ENCODE measurements around the gene SNX9.
A peak's percentile ranks its signal among the peaks of the same experiment; 100 is the strongest.
"Not testable (repeated sequence)": the region's sequence is repeated elsewhere in the genome, so short reads cannot be mapped to it uniquely, and the experiment has no call there.

Gene SNX9

GRCh38 chr6:157891544-157892362 lies 68.7 kb downstream of the SNX9 start:
- no peak for DNase-seq

GRCh38 chr6:157892363-157892877 lies 69.4 kb downstream of the SNX9 start:
- DNase-seq = no peak

DNA sequence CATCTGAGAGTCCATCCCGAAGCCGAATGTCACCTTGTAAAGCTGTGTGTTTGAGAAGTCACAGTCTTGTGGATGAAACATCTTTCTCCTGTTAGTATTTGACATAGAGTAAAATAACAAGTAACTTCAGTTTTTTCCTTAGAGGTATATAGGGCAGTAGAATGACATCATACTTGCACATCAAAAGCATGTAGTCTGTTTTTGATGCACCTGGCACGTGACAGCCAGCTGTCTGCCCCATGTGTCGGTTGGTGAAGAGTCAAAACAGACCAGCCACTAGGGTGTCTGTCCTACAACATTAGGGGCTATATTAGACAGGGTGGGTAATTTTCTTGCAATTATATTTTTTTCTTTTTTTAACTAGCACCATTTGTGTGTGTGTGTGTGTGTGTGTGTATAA lies 70.2 kb downstream of the SNX9 start:
- peak; percentile 57 for DNase-seq

- no peak for DNase-seq
Measured at GRCh38 chr6:157895585-157895984, 72.5 kb downstream of the SNX9 start.

DNA sequence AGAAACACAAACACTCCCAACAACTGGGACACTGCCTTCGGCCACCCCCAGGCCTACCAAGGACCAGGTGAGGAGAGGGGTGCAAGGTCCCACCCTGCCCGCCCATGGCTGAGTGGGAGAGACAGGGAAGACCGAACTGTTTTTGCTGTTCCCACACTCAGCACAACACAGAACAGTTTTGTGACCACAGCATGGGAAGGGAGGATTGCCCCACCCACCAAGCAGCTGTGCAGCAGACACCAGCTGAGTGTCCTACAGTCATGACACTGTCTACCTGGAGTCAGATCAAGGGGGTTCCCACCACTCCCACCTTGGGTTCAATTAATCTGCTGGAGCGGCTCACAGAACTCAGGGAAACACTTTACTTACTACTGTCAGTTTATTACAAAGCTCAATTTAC lies 73.9 kb downstream of the SNX9 start:
- no peak for DNase-seq

- peak; percentile 27 for DNase-seq
Measured at GRCh38 chr6:157898169-157898568, 75.1 kb downstream of the SNX9 start.

- no peak for DNase-seq
Measured at GRCh38 chr6:157898640-157899039, 75.6 kb downstream of the SNX9 start.

- not testable (repeated sequence) for DNase-seq
Measured at GRCh38 chr6:157900262-157900661, 77.2 kb downstream of the SNX9 start.

DNA sequence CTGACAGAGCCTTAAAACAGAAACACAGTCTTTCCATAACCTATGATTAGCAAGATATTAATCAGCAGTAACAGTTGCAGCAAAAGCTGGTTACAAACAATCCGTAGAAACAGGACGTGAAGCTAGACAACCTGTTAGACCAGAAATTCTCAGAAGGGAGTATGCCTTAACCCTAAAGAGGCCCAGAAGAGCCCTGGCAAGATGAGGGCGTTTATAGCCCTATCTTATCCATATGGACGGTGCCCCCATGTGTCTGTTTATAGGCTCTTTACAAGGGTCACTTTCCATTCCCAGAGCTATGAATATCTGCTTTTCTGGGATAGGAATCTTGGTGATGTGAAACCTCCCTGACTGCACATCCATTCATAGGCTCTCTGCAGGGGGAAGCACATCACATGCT lies 77.7 kb downstream of the SNX9 start:
- not testable (repeated sequence) for DNase-seq

DNA sequence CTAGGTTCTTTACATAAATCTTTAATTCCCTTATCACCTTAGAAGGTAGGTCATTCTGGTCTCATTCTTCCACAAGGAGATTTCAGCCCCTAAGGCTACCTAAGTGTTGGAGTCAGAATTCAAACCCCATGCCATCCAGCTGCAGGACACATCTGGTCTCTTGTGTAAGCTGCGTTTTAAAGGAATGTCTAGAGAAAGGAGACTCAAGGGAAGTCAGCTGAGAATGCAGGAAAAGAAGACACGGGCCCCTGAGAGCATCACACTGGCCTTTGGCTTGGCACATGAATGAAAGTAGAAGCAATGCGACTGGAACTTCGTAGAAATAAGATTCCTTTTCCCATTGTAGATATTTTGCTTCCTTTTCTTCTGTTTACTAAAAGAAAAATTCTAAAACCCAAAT lies 82.0 kb downstream of the SNX9 start:
- DNase-seq = no peak

- no peak for DNase-seq
Measured at GRCh38 chr6:157905590-157906342, 82.7 kb downstream of the SNX9 start.

- no peak for DNase-seq
Measured at GRCh38 chr6:157906537-157907061, 83.6 kb downstream of the SNX9 start.

- no peak for DNase-seq
Measured at GRCh38 chr6:157907651-157908050, 84.6 kb downstream of the SNX9 start.

DNA sequence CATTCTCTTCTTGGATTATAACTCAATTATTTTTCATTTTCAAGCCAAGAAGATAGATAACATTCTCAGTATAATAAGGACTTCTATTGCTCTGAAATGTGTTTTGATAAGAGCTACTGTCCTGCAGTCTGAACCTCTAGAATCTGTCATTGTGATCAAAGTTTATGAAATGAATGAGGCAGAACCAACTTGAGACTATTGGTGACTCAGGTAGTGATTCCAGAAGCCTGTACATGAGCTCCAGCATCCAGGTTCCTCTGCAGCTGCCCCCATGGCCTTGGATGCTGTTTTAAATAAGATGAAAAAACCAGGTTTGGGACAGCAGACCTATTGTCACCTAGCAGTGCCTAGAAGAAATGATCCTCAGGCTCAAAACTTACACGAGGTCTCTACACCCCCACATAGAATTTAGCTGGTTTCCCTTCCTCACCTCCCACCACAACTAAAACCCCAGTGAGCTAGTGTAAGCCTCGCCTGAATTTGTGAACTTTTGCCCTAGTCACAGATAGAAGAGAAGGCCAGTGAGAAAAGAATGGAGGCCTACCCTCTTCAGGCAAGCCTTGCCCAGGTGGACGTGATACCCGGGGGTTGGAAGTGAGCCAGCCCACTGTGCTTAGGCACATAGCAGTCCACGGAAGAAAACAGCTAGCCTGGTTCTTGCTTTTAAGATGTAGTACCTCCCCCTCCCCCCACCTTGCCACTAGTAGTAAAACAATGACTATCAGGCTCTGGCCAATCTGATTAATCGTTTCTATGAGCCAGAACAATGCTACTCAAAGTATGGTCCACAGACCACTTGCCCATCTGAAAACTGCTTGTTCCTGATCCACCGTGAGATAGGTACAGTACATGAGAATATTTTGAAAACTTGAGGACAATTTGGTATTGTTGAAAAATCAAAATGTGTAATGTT lies 85.6 kb downstream of the SNX9 start:
- DNase-seq = no peak

- DNase-seq = no peak
Measured at GRCh38 chr6:157909282-157909664, 86.2 kb downstream of the SNX9 start.

- DNase-seq = no peak
Measured at GRCh38 chr6:157911278-157911677, 88.2 kb downstream of the SNX9 start.

GRCh38 chr6:157911786-157912185 lies 88.7 kb downstream of the SNX9 start:
- DNase-seq = no peak

- DNase-seq = no peak
Measured at GRCh38 chr6:157912326-157912725, 89.3 kb downstream of the SNX9 start.

GRCh38 chr6:157921685-157922367 lies 98.8 kb downstream of the SNX9 start:
- no peak for DNase-seq

DNA sequence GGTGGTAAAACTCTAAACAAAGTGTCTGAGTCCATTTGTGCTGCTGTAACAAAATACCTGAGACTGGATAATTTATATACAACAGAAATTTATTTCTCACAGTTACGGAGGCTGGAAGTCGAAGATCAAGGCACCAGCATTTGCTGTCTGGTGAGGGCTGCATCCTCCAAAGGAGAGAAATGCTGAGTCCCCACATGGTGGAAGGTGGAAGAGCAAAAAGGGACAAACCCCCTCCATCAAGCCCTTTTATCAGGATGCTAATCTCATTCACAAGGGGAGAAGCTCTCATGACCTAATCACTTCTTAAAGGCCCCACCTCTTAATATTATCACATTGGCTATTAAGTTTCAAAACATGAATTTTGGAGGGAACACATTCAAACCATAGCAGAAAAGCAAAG lies 102.7 kb downstream of the SNX9 start:
- DNase-seq = no peak

GRCh38 chr6:157927011-157927410 lies 104.0 kb downstream of the SNX9 start:
- no peak for DNase-seq

- no peak for DNase-seq
Measured at GRCh38 chr6:157928428-157928827, 105.4 kb downstream of the SNX9 start.
